ENCODE measurements around the gene OR2V2.
"Not testable (repeated sequence)": the region's sequence is repeated elsewhere in the genome, so short reads cannot be mapped to it uniquely, and the experiment has no call there.

Gene OR2V2

DNA sequence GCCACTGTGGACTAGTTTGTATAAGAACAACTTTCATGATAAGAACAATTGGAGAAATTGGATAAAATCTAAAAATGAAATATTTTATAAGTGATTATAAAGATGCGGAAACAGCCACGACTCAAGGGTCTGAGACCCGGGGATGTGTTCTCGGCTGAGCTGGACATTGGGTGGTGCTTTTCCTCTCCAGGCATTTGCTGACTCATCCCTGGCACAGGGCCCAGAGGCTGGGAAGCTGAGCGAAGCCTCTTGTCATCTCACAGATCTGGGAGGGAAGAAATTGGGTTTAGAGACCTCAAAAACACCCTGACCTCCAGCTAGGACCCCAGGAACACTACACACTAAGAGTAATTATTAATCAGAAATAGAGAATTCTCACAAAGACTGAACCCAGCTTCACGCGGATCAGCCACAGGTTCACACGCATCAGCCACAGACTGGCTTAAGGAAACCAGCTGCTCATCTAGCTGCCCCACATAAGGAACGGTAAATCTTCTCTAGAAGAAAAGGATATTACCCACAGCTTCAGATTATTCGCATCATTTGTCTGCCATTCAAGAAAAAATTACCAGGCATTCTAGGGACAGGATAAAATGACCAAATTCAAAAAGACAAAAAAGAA is 13.7 kb upstream of the OR2V2 start:
- intact Hi-C loops (cut with DNase I), result no loop called here
- DNase-seq, result peak in 22 of 42 donors; percentile 8 to 56 (median 28)

DNA sequence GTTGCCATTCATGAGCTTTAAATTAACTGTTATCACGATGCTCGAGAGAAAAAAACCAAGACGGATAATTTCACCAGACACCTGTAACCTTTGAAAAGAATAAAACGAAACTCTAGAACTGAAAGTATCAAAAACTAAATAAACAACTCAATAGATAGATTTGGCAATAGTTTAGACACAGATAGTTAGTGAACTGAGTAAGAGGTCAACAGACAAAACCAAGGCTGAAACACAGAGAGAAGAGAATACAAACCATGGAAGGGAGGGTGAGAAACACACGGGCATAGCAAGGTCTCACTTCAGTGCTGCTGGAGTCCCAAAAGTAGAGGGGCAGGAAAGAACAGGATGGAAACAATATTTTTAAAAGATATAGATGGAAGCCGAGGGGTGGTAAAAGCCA is 13.1 kb upstream of the OR2V2 start:
- intact Hi-C loops (cut with DNase I), result no loop called here

DNA sequence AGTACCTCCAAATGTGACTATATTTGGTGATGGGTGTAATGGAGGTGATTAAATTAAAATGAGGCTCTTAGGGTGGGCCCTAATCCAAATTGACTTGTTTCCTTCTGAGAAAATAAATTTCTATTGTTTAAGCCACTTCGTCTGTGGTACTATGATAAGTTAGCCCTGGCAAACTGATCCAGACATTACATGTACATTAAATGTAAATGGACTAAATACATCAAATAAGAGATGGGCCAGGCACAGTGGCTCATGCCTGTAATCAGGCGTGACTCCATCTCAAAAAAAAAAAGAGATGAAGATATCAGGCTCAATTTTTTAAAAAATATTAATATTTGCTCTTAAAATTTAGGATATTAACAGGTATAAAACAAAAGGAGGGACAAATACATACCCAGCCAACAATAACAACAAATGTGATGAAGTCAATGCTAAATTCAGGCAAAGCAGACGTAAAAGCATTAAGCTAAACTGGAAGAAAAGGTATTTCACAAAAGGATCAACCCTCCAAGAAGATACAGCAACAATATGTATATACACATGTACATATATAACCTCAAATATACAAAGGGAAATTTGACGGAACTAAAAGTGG is 10.9 kb upstream of the OR2V2 start:
- intact Hi-C loops (cut with DNase I), result no loop called here

More for the DNA sequence above, 13.1 kb upstream of the OR2V2 start:
- no peak for DNase-seq

DNA sequence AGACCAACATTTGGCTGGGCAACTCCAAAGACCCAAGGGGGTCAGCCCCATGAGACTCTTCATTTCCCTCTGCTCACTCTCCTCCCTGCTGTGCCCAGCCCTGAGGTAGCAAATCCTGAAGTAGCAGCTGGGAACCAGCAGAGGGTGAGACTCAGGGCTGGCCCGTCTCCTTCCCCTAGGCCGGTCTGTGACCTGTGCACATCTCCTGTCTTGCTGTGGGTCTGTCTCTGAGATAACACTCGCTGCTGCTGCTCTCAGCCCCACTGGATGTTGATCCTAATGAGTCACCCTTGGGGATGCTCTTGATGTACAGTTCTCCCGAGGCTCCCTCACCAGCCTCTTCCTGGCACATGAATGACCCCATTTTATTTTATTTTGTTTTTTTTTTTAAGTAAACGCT is 9.1 kb upstream of the OR2V2 start:
- intact Hi-C loops (cut with DNase I), result no loop called here

More for the DNA sequence above, 10.9 kb upstream of the OR2V2 start:
- DNase-seq, result no peak

DNA sequence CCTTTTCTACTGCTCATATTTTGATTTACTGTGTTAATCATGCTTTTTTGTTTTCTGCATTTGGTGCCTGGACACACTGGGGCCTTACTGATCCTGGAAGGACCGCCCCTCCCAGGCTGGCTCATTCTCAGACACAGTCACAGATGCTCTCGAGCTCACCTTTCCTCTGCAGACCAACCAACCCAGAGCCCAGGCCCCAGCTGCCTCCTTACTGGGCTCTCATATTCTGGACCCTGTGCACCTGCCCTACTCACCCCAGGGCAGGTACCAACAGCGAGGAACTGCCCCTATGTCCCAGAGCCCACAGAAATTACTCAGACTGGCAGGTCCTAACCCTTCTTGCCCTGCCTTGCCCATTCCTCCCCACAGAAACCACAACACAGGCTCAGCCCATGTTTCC is 6.6 kb upstream of the OR2V2 start:
- intact Hi-C loops (cut with DNase I), result no loop called here
- DNase-seq, result no peak

More for the DNA sequence above, 9.1 kb upstream of the OR2V2 start:
- DNase-seq, result no peak

DNA sequence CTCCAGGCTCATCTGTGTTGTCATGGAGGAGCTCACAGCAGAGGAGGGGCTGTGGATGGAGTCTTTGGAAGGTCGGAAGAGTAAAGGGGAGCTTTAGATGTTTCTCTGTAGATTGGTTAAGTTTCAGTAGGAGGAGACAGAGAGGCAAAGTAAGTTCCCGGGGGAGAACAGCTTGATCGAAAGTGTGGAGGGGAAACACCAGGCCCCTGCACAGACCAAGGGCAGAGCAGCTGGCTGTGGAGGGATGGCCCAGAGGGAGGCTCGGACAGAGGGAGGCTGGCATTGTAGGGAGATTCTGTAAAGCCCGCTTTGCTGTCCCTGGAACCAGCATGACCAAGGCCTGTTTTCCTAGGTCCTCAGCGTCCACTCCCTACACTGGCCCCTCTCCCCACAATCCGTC is 5.3 kb upstream of the OR2V2 start:
- intact Hi-C loops (cut with DNase I), result no loop called here
- no peak for DNase-seq

DNA sequence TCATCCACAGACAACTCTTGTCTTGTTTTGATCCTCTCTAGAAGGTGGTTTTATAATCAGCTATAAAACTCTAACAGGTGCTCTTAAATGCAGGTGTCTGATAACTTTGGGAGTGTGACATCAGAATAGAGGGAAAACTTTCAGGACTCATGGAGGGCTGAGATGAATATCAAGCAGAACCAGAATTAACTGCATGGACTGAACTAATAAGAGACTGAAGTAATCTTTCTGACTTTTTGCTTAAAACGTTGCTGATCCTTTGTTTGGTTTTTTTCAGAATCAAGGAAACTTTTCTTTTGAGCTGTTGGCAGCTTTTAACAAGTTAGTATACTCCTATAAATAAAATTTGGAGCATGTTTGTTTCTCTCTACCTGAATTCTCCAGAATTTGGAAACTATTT is 2.3 kb upstream of the OR2V2 start:
- intact Hi-C loops (cut with DNase I), result no loop called here
- no peak for DNase-seq

DNA sequence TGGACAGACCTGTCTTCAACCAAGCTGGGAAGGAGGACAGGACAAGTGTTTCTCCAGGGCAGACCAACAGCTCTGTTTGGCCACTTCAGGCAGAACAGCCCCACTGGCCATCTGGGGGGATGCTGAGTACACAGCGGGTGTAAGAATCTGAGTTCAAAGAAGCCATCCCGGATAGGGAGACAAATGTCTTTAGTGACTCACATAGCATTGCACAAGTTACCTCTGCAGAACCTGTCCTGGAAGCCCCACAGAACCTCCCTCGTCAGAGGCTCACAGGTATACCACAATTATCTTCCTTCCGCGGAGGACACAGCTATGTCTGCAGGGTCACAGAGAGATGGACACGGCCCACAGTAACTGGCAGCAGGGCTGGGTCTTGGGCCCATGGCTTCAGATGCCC is 2.0 kb downstream of the OR2V2 start:
- intact Hi-C loops (cut with DNase I), result no loop called here
- DNase-seq, result no peak

DNA sequence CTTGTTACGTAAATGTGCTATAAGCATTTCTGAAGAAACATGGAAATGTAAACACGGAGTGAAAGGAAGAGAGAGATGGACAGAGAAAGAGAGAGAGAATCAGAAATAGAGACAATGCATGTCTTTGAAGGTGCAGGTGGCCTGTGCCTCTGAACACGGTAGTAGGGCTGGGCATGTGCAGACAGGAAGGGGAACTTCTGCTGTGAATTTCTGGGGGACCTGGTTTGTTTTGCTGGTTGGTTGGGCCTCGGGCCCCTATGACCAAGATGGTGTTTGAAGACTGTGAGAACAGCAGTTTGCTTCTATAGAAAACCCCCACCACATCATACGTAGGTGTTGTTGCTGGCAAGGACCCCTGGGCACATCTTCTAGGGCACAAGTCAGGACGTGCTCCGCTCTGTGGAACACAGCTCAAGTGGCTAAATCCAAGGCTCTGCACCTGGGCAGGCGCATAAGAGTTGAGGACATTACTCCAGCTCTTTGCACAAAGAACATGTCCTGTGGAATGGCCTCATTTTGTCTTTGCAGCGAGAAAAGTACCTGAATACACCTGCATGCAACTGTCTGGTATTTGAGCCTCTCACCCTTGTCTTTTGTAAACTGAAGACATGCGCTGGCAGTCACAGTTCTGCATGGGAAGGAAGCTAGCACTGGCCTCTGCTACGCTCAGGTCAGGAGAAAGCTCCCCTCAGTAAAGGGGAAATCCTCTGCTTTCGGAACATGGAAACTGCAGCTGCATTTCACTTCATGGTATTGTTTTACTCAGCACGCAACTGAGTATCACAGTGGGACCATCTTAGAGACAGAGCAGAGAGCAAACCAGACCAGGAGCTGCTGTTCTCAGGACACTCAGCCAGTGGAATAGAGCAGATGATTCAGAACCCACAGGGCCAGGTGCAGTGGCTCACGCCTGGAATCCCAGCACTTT is 2.7 kb downstream of the OR2V2 start:
- DNase-seq, result no peak
- intact Hi-C loops (cut with DNase I), result no loop called here

DNA sequence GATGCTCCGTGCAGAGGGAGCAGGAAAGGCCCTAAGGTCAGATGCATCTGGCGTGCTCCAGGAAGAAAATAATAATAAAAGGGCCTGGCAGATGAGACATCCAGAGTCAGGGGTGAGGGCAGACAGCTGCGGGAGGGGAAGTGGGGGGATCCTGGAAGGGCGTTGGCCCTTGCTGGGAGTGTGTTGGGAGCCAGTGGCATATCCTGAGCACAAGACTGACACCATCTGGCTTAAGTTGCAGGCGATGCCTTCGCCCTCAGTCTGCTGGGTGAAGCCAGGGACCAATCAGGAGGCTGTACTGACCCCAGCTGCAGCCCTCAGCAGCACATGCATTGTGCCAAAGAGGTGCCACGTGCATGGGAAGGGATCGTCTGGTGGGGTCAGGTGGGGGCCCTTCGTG is 3.8 kb downstream of the OR2V2 start:
- intact Hi-C loops (cut with DNase I), result no loop called here
- DNase-seq, result no peak

DNA sequence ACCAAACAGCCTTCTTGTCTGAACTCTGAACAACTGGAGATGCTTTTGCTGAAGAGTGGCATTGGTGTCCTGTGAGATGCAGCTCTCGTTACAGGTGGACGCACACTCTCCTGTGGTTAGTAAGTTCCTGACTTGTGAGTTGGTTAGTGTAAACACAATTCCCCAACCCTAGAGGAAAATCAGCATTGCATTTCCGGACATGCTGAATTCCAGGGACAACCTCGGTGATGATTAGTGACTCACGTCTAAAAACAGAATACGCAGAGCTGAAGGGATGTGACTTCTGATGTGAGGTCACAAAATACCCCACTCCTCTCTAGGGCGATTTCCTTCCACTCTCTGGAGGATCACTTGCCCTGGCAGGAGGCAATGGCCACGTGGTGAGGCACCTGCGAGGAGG is 5.0 kb downstream of the OR2V2 start:
- intact Hi-C loops (cut with DNase I), result no loop called here
- DNase-seq, result no peak

DNA sequence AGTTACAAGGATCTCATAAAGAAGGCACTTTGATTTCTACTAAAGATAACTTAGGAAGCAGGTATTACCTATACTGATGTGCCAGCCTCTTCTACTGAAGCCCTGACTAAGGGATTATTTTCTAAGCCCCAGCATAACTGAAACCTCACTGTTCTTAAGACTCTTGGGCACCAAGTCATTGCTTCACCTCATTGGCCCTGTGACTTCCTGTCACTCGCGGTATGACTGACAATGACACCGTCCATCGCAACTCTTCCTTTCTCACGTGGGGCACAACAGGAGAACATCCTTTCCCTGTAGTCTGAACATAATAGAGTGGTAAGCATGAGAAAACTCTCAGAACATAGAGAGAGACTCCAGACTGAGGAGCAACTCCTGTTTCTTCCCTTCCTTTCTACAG is 6.4 kb downstream of the OR2V2 start:
- intact Hi-C loops (cut with DNase I), result no loop called here
- DNase-seq, result no peak

DNA sequence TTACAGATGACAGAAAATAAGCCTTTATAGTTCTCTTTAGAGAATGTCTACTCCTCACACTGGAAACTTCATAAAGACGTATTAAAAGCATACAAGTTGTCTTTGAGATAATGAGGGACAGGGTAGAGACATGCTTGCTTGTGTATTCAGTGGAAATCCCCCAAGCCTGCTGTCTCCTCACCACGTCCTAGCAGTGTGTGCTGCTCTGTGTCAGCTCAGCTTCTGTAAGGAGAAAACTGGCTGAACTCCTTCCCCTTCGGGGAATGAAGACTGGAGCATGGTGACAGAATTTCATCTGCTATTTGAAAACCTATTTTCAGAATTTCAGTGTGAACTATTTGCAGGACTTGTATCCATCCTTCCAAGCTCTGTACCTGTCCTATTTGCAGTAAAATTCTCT is 9.4 kb downstream of the OR2V2 start:
- intact Hi-C loops (cut with DNase I), result no loop called here
- no peak for DNase-seq

DNA sequence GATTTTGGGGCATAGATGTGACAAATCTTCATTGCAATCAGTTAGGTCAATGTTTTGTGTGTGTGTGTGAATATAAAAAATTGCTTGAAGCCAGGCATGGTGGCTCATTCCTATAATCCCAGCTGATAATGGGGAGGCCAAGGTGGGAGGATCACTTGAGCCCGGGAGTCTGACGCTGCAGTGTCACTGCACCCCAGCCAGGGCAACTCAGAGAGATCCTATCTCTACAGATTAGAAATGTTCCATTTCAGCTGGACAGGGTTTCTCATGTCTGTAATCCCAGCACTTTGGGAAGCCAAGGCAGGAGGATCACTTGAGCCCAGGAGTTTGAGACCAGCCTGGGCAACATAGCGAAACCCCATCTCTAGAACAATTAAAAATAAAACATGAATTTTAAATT is 11.5 kb downstream of the OR2V2 start:
- DNase-seq, result no peak
- intact Hi-C loops (cut with DNase I), result no loop called here

DNA sequence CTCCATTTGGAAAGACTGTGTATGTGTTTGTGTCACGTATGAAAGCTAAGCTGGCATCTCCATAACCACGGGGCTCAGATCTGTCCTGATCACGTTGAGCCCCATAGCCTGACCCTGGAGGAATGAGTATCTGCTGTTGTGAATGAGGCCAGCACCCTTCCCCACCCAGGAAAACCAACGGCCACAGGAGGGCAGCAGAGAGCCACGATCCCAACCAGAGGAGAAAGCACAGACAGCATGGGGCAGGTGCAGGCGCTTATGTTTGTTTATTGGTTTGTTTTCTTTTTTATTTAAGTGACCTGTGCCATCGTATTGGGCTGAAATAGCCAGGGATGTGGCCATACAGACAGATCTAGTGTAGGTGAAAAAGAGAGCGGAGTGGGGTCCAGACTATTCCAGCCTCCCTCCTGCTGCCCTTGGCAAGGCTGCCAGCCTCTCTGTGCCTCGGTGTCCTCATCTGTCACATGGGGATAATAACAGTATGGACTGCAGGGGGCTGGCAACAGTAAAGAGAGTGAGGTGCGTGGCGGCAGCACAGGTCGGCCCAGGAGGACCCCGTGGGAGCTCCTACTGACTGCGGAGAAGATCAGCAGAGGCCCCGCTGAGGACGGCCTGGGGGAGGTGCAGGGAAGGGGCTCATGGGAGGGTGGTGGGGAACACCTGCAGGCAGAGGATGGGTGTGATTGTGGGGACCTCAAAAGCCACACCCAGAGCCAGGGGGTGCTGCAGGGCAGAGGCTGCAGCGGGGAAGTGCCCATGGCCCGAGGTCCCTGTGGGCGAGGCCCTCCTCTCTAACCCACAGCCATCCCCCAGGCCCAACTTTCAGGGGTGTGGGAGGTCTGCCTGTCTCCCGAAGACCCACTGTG is 12.1 kb downstream of the OR2V2 start:
- DNase-seq, result peak; percentile 72 to 98 (median 93)

DNA sequence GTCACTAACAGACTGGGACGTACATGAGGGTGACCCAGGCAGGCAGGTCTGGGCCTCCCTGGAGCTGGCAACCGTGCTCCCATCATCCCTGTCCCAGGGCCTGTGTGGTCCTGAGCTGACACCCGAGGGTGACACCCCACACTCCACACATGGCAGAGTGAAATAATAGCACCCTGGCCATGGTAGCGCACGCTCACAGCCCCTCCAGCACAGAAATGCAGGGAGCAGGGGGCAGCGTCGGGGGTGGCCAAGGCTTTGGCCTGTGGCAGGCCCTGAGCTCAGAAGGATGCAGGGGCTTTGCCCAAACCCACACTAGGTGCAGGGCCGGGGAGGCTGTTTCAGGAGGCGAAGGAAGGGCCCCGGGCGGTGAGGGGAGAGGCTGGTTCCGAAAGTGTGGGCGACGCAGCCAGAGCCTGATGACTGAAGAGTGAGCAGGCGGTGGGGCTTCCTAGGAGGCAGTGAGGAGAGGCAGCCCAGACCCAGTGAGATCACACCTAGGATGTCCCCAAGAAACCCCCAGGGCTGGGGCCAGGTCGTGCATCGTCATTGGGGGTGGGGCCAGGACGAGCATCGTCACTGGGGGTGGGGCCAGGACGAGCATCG is 12.9 kb downstream of the OR2V2 start:
- peak; percentile 48 to 84 (median 69) for DNase-seq
- intact Hi-C loops (cut with DNase I), result no loop called here

More for the DNA sequence above, 12.1 kb downstream of the OR2V2 start:
- intact Hi-C loops (cut with DNase I), result no loop called here

DNA sequence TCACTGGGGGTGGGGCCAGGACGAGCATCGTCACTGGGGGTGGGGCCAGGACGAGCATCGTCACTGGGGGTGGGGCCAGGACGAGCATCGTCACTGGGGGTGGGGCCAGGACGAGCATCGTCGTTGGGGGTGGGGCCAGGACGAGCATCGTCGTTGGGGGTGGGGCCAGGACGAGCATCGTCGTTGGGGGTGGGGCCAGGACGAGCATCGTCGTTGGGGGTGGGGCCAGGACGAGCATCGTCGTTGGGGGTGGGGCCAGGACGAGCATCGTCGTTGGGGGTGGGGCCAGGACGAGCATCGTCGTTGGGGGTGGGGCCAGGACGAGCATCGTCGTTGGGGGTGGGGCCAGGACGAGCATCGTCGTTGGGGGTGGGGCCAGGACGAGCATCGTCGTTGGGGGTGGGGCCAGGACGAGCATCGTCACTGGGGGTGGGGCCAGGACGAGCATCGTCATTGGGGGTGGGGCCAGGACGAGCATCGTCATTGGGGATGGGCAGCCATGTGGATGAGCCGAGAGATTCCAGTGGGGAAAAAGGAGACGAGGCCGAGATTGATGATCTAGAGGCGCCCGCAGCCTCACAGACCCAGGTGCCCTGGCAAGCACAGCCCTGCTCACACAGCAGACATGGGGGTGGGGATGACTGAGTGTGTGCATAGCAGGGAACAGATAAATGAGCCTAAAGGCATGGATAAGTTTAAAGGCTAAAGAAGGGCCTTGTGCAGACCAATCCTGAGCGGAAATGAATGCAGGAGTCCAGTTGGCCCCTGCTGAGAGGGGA is 13.6 kb downstream of the OR2V2 start:
- intact Hi-C loops (cut with DNase I), result not testable (repeated sequence)

DNA sequence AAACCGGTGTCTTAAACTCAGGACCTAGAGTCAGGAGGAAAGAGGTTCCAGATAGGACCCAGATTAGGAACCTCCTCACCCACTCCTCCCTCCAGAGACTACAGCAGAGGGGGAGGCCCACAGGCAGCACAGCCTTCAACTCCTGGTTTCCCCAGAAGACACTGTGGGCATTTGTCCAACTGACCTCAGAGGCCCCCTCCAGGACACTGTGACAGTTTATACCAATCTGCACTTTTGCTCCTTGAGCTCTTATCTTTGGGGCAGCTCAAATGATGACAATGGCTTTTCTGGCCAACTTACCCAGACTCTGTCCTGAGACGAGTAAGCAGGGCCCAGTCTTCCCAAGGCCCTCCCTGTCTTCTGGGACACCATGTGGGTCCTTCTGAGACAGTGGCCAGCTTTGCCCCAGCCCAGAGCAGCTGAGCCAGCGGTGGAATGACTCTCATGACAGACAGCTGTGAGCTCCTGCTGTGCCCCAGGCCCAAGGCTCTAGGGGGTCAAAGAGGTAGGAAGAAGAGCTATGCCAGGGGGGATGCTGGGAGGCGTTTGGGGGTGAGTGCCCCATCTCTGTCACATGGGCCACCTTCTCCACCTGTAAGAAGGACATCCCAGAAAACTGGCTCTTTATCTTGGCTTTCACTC is 14.3 kb downstream of the OR2V2 start:
- intact Hi-C loops (cut with DNase I), result no loop called here
- DNase-seq, result peak in 2 of 42 donors; percentile 21 to 28

More for the DNA sequence above, 13.6 kb downstream of the OR2V2 start:
- peak; percentile 49 to 91 (median 77) for DNase-seq

All from head of caudate nucleus (tissue), 42 donors.